Endothelial cell of umbilical vein (primary cell): ENCODE results near the gene NOTCH2NLA.
"Not testable (repeated sequence)": the region's sequence is repeated elsewhere in the genome, so short reads cannot be mapped to it uniquely, and the experiment has no call there.

Source experiments
- EZH2 ChIP-seq: IDR thresholded peaks from 2 replicates; pipeline ENCODE4 v1.6.1; 2012; ENCODE audit warnings: borderline replicate concordance, low read depth, mild to moderate bottlenecking, moderate library complexity, low read length, inconsistent platforms; ENCODE audit not compliant: severe bottlenecking
- FOS ChIP-seq: IDR thresholded peaks from 2 replicates; pipeline ENCODE4 v1.6.1; 2011; ENCODE audit warnings: mild to moderate bottlenecking, low read length, moderate library complexity, borderline replicate concordance; ENCODE audit not compliant: insufficient read depth
- GATA2 ChIP-seq: IDR thresholded peaks from 2 replicates; pipeline ENCODE4 v1.7.0; 2011; ENCODE audit warnings: low read depth, mild to moderate bottlenecking, moderate library complexity, mixed read lengths, low read length; ENCODE audit not compliant: insufficient read length, insufficient read depth
- JUN ChIP-seq: IDR thresholded peaks from 2 replicates; pipeline ENCODE4 v1.6.1; 2011; ENCODE audit warnings: borderline replicate concordance, low read depth; ENCODE audit not compliant: insufficient read length, insufficient read depth
- MYC ChIP-seq: IDR thresholded peaks from one replicate; pipeline ENCODE4 v1.6.1; 2011; ENCODE audit warnings: mild to moderate bottlenecking, low read depth, low read length
- POLR2A ChIP-seq: IDR thresholded peaks from 2 replicates; pipeline ENCODE4 v1.6.1; 2012; ENCODE audit warnings: low read depth, mild to moderate bottlenecking, control low read depth, low read length
- POLR2AphosphoS5 ChIP-seq: IDR thresholded peaks from 2 replicates; pipeline ENCODE4 v1.6.1; 2012; ENCODE audit warnings: low read depth, mild to moderate bottlenecking, control low read depth, low read length, moderate library complexity; ENCODE audit not compliant: insufficient read depth
- TF ChIP-seq, protein P1 (sequence below), 2 donors: IDR thresholded peaks; 1 replicate in 1 of 2; 2 replicates in 1 of 2; pipeline ENCODE4 v1.5.1; 2011; ENCODE audit warnings: low read length in 2 of 2, mild to moderate bottlenecking in 2 of 2, moderate library complexity in 2 of 2, control low read depth in 1 of 2, inconsistent platforms in 1 of 2, low read depth in 1 of 2; ENCODE audit not compliant: insufficient read depth in 1 of 2; ENCODE audit errors: extremely low read depth in 1 of 2
- TF ChIP-seq, protein P2 (sequence below): IDR thresholded peaks from 2 replicates; pipeline ENCODE4 v1.6.1; 2011; ENCODE audit not compliant: insufficient read depth, insufficient read length

DNA sequence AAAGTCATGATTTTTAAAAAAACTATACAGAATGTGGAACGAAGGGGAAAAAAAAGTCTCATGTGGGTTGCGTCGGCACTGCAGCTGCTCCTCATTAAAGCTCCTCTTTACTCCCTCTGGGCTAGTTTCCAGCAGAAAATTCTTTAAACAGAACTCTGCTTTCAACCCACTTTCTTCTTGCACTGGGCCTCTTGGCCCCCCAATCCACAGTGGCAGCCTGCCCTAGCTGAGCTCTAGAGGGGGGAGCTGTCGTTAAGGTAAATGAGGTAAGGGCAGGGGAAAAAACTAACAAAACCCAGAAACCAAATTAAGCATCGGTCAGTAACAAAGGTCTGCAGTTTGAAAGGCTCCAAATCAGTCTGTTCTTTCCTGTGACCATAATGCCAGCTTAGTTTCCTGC, 54.3 kb downstream of the NOTCH2NLA start:
- not testable (repeated sequence) for TF ChIP-seq POLR2A, MYC, EZH2, JUN, POLR2AphosphoS5, GATA2, FOS
- TF ChIP-seq, protein P1, sequence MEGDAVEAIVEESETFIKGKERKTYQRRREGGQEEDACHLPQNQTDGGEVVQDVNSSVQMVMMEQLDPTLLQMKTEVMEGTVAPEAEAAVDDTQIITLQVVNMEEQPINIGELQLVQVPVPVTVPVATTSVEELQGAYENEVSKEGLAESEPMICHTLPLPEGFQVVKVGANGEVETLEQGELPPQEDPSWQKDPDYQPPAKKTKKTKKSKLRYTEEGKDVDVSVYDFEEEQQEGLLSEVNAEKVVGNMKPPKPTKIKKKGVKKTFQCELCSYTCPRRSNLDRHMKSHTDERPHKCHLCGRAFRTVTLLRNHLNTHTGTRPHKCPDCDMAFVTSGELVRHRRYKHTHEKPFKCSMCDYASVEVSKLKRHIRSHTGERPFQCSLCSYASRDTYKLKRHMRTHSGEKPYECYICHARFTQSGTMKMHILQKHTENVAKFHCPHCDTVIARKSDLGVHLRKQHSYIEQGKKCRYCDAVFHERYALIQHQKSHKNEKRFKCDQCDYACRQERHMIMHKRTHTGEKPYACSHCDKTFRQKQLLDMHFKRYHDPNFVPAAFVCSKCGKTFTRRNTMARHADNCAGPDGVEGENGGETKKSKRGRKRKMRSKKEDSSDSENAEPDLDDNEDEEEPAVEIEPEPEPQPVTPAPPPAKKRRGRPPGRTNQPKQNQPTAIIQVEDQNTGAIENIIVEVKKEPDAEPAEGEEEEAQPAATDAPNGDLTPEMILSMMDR (IDR thresholded peaks at IDR 0.05; ENCODE audit: extremely low read depth in 1 of 2, insufficient read depth in 1 of 2, low read depth in 1 of 2, low read length in 2 of 2): not testable (repeated sequence)
- TF ChIP-seq, protein P2, sequence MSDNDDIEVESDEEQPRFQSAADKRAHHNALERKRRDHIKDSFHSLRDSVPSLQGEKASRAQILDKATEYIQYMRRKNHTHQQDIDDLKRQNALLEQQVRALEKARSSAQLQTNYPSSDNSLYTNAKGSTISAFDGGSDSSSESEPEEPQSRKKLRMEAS: not testable (repeated sequence)
